HG03103 (cell line): ENCODE measurements around the gene FCN1.

ENCODE experiments used
- ATAC-seq: cut with Tn5 transposase; IDR thresholded peaks from one replicate; pipeline ENCODE4 v1.9.1; 2021; ENCODE audit warnings: low read depth; ENCODE audit not compliant: unreplicated experiment

Gene FCN1

GRCh38 chr9:134895097-134895496 is 22.6 kb downstream of the FCN1 start:
- no peak for ATAC-seq

GRCh38 chr9:134894136-134894860 is 23.4 kb downstream of the FCN1 start:
- no peak for ATAC-seq

- ATAC-seq, result no peak
These were observed 24.8 kb downstream of the FCN1 start for GRCh38 chr9:134892820-134893420.

- no peak for ATAC-seq
These were observed 25.5 kb downstream of the FCN1 start for GRCh38 chr9:134892221-134892620.

GRCh38 chr9:134891713-134892112 is 26.0 kb downstream of the FCN1 start:
- no peak for ATAC-seq

GRCh38 chr9:134891053-134891452 is 26.7 kb downstream of the FCN1 start:
- ATAC-seq, result no peak

- no peak for ATAC-seq
These were observed 27.6 kb downstream of the FCN1 start for GRCh38 chr9:134890155-134890495.

- no peak for ATAC-seq
These were observed 28.1 kb downstream of the FCN1 start for GRCh38 chr9:134889386-134890154.

- no peak for ATAC-seq
These were observed 29.0 kb downstream of the FCN1 start for GRCh38 chr9:134888603-134889190.

GRCh38 chr9:134887686-134888602 is 29.8 kb downstream of the FCN1 start:
- no peak for ATAC-seq

- no peak for ATAC-seq
These were observed 30.5 kb downstream of the FCN1 start for GRCh38 chr9:134887219-134887618.

GRCh38 chr9:134886413-134886913 is 31.2 kb downstream of the FCN1 start:
- no peak for ATAC-seq

GRCh38 chr9:134885679-134886412 is 31.9 kb downstream of the FCN1 start:
- no peak for ATAC-seq

- no peak for ATAC-seq
These were observed 32.6 kb downstream of the FCN1 start for GRCh38 chr9:134885001-134885678.

GRCh38 chr9:134884492-134884891 is 33.2 kb downstream of the FCN1 start:
- ATAC-seq, result no peak

- ATAC-seq, result no peak
These were observed 34.5 kb downstream of the FCN1 start for GRCh38 chr9:134883040-134883782.

- no peak for ATAC-seq
These were observed 35.4 kb downstream of the FCN1 start for GRCh38 chr9:134882204-134882785.

- no peak for ATAC-seq
These were observed 36.4 kb downstream of the FCN1 start for GRCh38 chr9:134881313-134881670.
